HepG2 (cell line): Measurements from ENCODE around the gene TIMM13. TPM values are rescaled to one million over a fixed set of nuclear protein-coding genes. Genes with fewer than 3 reads are reported as not detected.

Experiments
- ATAC-seq: fragments of 200-7000 bp; cut with Tn5 transposase; 3 replicates; pipeline ENCODE4 v1.9.1; 2020; ENCODE audit warnings: mild to moderate bottlenecking, moderate library complexity
- BruUV-seq: library from RNA; stranded (reverse); fragments of 400-500 nt; replicated peaks from 2 replicates; lab custom pipeline; 2021; lab: Mats Ljungman, UMichigan
- CTCF ChIA-PET: fragments of 300-600 bp; formaldehyde crosslinking; extraction: SDS; loops from one replicate; lab custom pipeline; 2021; ENCODE audit warnings: low total read pairs, inconsistent platforms, low intra/inter-chr PET ratio; lab: Yijun Ruan, JAX
- POLR2A ChIA-PET: fragments of 350-600 bp; sonication (Branson Sonifier 250); formaldehyde crosslinking; loops from one replicate; lab custom pipeline; 2020; ENCODE audit warnings: antibody characterized with exemption, inconsistent platforms; lab: Yijun Ruan, JAX
- DNase-seq: peaks from one replicate; pipeline ENCODE4 v3.0.0-alpha.2; 2015; ENCODE audit warnings: low spot score
- FAIRE-seq: peaks from 3 replicates; lab custom pipeline; 2011; peaks lifted over from hg19 to GRCh38; lab: Jason Lieb, UNC
- H2AFZ ChIP-seq: one replicate; pipeline ENCODE4 v1.6.1; 2011; ENCODE audit warnings: low read length, inconsistent platforms
- H3K27ac ChIP-seq: fragments of 300-600 bp; 3 replicates; pipeline ENCODE4 v1.8.0; 2011; ENCODE audit warnings: mixed run types, mild to moderate bottlenecking, mixed read lengths, low read length, inconsistent platforms; ENCODE audit not compliant: insufficient read depth; ENCODE audit errors: extremely low read length
- H3K27me3 ChIP-seq, 2 experiments: fragments of 200-600 bp in 1 of 2; 2 replicates in 1 of 2; 3 replicates in 1 of 2; pipeline versions ENCODE4 v1.6.0 to v1.8.0; 2011; ENCODE audit warnings: low read length in 2 of 2, mild to moderate bottlenecking in 2 of 2, moderate library complexity in 2 of 2, inconsistent platforms in 1 of 2; ENCODE audit not compliant: insufficient read depth in 2 of 2, control insufficient read depth in 1 of 2
- H3K36me3 ChIP-seq, 2 experiments: fragments of 200-600 bp in 1 of 2; replicated peaks in 1 of 2; 2 replicates in 1 of 2; 3 replicates in 1 of 2; pipeline versions ENCODE4 v1.5.1 to v1.8.0; 2011; ENCODE audit warnings: low read length in 2 of 2, inconsistent platforms in 1 of 2; ENCODE audit not compliant: insufficient read depth in 2 of 2, control insufficient read depth in 1 of 2
- H3K4me1 ChIP-seq: 2 replicates; pipeline ENCODE4 v1.5.1; 2012; ENCODE audit warnings: low read length, inconsistent platforms; ENCODE audit not compliant: insufficient read depth
- H3K4me2 ChIP-seq: 2 replicates; pipeline ENCODE4 v1.6.0; 2011; ENCODE audit warnings: low read depth, low read length, inconsistent platforms
- H3K4me3 ChIP-seq, 3 experiments: fragments of 200-600 bp in 1 of 3; sonication (generic), shearing (Covaris generic) in 1 of 3; replicated peaks in 1 of 3; 2 replicates each; pipeline ENCODE4 v1.5.1; 2011 to 2016; ENCODE audit warnings: low read length in 3 of 3, inconsistent platforms in 2 of 3, low read depth in 2 of 3, mild to moderate bottlenecking in 2 of 3, control low read depth in 1 of 3, mixed read lengths in 1 of 3; ENCODE audit not compliant: insufficient read depth in 1 of 3
- H3K79me2 ChIP-seq: one replicate; pipeline ENCODE4 v1.6.1; 2011; ENCODE audit warnings: low read length, inconsistent platforms; ENCODE audit not compliant: insufficient read depth
- H3K9ac ChIP-seq: 2 replicates; pipeline ENCODE4 v1.6.0; 2011; ENCODE audit warnings: mild to moderate bottlenecking, low read depth, low read length, inconsistent platforms; ENCODE audit not compliant: insufficient read depth
- H3K9me3 ChIP-seq: 2 replicates; pipeline ENCODE4 v1.5.1; 2012; ENCODE audit warnings: mild to moderate bottlenecking, low read length
- H4K20me1 ChIP-seq: 2 replicates; pipeline ENCODE4 v1.6.0; 2011; ENCODE audit warnings: inconsistent platforms, mild to moderate bottlenecking, low read length, moderate library complexity; ENCODE audit not compliant: insufficient read depth
- AGO1 ChIP-seq: fragments of 200-400 bp; formaldehyde crosslinking; IDR thresholded peaks from 2 replicates; pipeline ENCODE4 v1.6.1; 2017; ENCODE audit warnings: mild to moderate bottlenecking, low read depth, low read length, moderate library complexity; ENCODE audit not compliant: poor library complexity, severe bottlenecking
- AGO2 ChIP-seq: fragments of 200-400 bp; formaldehyde crosslinking; optimal IDR thresholded peaks from 2 replicates; pipeline ENCODE3; 2017; ENCODE audit warnings: mild to moderate bottlenecking, low read depth, low read length, moderate library complexity
- CC2D1A ChIP-seq: sonication (generic); formaldehyde crosslinking; IDR thresholded peaks from 2 replicates; pipeline ENCODE4 v1.8.1; 2023; ENCODE audit warnings: mild to moderate bottlenecking, missing genetic modification reagents
- HDAC6 ChIP-seq: fragments of 200-600 bp; sonication (generic); IDR thresholded peaks from 2 replicates; pipeline ENCODE4 v1.7.0; 2017; ENCODE audit warnings: mild to moderate bottlenecking, antibody characterized with exemption, low read length, low read depth
- IKZF4 ChIP-seq: sonication (generic); formaldehyde crosslinking; IDR thresholded peaks from 2 replicates; pipeline ENCODE4 v1.5.1; 2020; ENCODE audit warnings: borderline replicate concordance, mild to moderate bottlenecking, low read depth, missing genetic modification reagents; ENCODE audit errors: not compliant biosample characterization
- NFE2L1 ChIP-seq: sonication (generic); formaldehyde crosslinking; IDR thresholded peaks from 2 replicates; pipeline ENCODE4 v1.4.0; 2020; ENCODE audit warnings: missing genetic modification reagents, mild to moderate bottlenecking, borderline replicate concordance
- POLR2G ChIP-seq: fragments of 200-400 bp; formaldehyde crosslinking; IDR thresholded peaks from 2 replicates; pipeline ENCODE4 v1.6.1; 2018; ENCODE audit warnings: mild to moderate bottlenecking, low read depth, low read length, moderate library complexity
- RXRB ChIP-seq: IDR thresholded peaks from 2 replicates; pipeline ENCODE4 v1.6.1; 2016; ENCODE audit warnings: borderline replicate concordance, missing genetic modification reagents, missing compliant biosample characterization
- SNRNP70 ChIP-seq: fragments of 200-400 bp; formaldehyde crosslinking; IDR thresholded peaks from 2 replicates; pipeline ENCODE4 v1.6.1; 2017; ENCODE audit warnings: mild to moderate bottlenecking, low read depth, low read length, moderate library complexity
- ZFP36L1 ChIP-seq: sonication (generic); formaldehyde crosslinking; IDR thresholded peaks from 2 replicates; pipeline ENCODE4 v1.8.0; 2022; ENCODE audit warnings: mild to moderate bottlenecking, missing genetic modification reagents, moderate library complexity
- ZNF160 ChIP-seq: sonication (generic); formaldehyde crosslinking; IDR thresholded peaks from 2 replicates; pipeline ENCODE4 v1.8.0; 2022; ENCODE audit warnings: mild to moderate bottlenecking, inconsistent platforms, missing genetic modification reagents
- ZNF33B ChIP-seq: sonication (generic); formaldehyde crosslinking; IDR thresholded peaks from 2 replicates; pipeline ENCODE4 v1.5.1; 2020; ENCODE audit warnings: mild to moderate bottlenecking, missing genetic modification reagents
- ZNF768 ChIP-seq: sonication (generic); formaldehyde crosslinking; IDR thresholded peaks from 2 replicates; pipeline ENCODE4 v1.4.0; 2020; ENCODE audit warnings: missing genetic modification reagents
- whole genome bisulfite sequencing: methylation state at CpG from one replicate; pipeline ENCODE4 v1.1.6; 2017; ENCODE audit warnings: low lambda C conversion rate; 5-methylcytosine and 5-hydroxymethylcytosine counted together
- in situ Hi-C: cut with HindIII; loops from 2 replicates; pipeline ENCODE4 v1.10.0; 2017; ENCODE audit warnings: low pct_unique_long_range_greater_than_20kb; ENCODE audit not compliant: extremely low pct_ligation_motif_present
- intact Hi-C: fragments of 100-400 bp; cut with micrococcal nuclease; formaldehyde crosslinking; loops from one replicate; pipeline ENCODE4 v1.10.0; 2022; ENCODE audit not compliant: unreplicated experiment
- polyA plus RNA-seq, 8 experiments: library from polyadenylated mRNA; depleted of rRNA in 3 of 8; stranded (reverse) in 7 of 8; unstranded in 1 of 8; fragments of >200 nt; fragmentation: Illumina TruSeq in 4 of 8; extraction: Trizol in 4 of 8; gene quantifications; 2 replicates each; pipeline versions ENCODE4 v1.2.1 to v1.2.3, GENCODE V29; 2011 to 2016; ENCODE audit warnings: low read depth in 4 of 8, missing spikeins in 1 of 8, mixed read lengths in 1 of 8; ENCODE audit not compliant: insufficient read depth in 1 of 8
- total RNA-seq, 5 experiments: library from RNA; depleted of rRNA; stranded (reverse); fragments of >200 nt; fragmentation: Illumina TruSeq; extraction: Trizol; gene quantifications; 2 replicates each; pipeline ENCODE4 v1.2.3, GENCODE V29; 2016; ENCODE audit warnings: low read depth in 1 of 5
- TF ChIP-seq, protein P1 (sequence below): sonication (generic); formaldehyde crosslinking; IDR thresholded peaks from 2 replicates; pipeline ENCODE4 v1.8.0; 2022; ENCODE audit warnings: missing genetic modification reagents, mild to moderate bottlenecking, inconsistent platforms, borderline replicate concordance
- TF ChIP-seq, protein P2 (sequence below): sonication (generic); formaldehyde crosslinking; IDR thresholded peaks from 2 replicates; pipeline ENCODE4 v1.8.0; 2023; ENCODE audit warnings: mild to moderate bottlenecking, missing genetic modification reagents

Gene TIMM13
- total and polyA plus RNA-seq, 2 of the 13 experiments (the other 11 are each of a cell fraction or from before 2014, with no cell fraction given): 48.4 to 108 TPM

DNA sequence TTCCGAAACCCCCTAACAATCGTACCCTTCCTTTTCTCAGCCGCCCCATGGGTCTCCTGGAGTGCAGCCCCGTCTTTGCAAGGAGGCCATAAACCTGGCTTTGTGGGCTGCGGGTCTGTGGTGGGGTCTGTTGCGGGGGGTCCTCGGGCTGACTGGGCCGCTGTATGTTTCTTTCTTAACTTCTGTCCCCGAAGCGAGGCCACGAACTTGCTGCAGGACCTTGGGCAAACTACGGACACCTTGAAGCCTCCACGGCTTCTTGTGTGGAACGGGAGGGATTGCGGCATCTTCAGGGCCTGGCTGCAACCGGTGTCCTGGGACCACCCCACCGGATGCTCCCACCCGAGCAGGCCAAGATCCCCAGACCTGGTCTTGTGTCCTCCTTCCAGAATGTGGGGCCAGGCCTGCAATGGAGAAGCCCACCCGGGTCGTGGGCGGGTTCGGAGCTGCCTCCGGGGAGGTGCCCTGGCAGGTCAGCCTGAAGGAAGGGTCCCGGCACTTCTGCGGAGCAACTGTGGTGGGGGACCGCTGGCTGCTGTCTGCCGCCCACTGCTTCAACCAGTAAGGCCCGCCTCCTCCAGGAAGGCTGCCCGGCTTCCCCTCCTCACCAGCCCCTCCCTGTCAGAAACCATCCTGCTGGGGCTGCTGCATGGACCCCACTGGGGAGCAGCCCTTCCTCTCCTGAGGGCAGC lies 12.0 kb downstream of the TIMM13 start (continued):
- TF ChIP-seq, protein P1, sequence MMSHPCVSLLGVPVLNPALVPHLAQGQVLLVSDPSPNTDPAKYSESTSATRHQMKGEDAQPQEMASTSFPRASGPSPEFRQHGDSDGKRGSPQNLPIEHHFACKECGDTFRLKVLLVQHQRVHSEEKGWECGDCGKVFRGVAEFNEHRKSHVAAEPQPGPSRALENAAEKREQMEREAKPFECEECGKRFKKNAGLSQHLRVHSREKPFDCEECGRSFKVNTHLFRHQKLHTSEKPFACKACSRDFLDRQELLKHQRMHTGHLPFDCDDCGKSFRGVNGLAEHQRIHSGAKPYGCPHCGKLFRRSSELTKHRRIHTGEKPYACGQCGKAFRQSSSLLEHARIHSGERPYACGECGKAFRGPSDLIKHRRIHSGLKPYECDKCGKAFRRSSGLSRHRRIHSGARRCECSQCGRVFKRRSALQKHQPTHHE (CRISPR knock-in tag): no peak
- no peak for TF ChIP-seq ZNF33B (CRISPR knock-in tag)
- no peak; the same call in 1 of the 2 replicates for TF ChIP-seq ZNF768 (CRISPR knock-in tag)
- TF ChIP-seq ZFP36L1 (CRISPR knock-in tag): no peak
- no peak for TF ChIP-seq SNRNP70
- no peak for TF ChIP-seq RXRB (CRISPR knock-in tag)
- TF ChIP-seq NFE2L1 (CRISPR knock-in tag): 0 out of 2 replicates have a peak, but pooled peaks have one; percentile 30
- no peak for TF ChIP-seq CC2D1A (CRISPR knock-in tag)
- no peak for TF ChIP-seq HDAC6
- peak; percentile 43 for TF ChIP-seq IKZF4
- TF ChIP-seq ZNF160 (CRISPR knock-in tag): no peak

DNA sequence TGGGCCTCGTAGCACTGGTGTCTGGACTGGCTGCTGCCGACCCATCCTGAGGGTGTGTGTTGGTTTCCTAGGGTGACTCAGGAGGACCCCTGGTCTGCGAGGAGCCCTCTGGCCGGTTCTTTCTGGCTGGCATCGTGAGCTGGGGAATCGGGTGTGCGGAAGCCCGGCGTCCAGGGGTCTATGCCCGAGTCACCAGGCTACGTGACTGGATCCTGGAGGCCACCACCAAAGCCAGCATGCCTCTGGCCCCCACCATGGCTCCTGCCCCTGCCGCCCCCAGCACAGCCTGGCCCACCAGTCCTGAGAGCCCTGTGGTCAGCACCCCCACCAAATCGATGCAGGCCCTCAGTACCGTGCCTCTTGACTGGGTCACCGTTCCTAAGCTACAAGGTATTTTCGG lies 13.8 kb downstream of the TIMM13 start:
- H3K27me3 ChIP-seq: no peaks in the 10 kb centered on the region
- no peaks in the 10 kb centered on the region for H3K9me3 ChIP-seq
- ATAC-seq: no peak
- WGBS: 100% methylated on average over 2 of the region's 16 CpGs
- TF ChIP-seq AGO1 (peak; percentile 71), AGO2 (peak; percentile 91), POLR2G (0 out of 2 replicates have a peak, but pooled peaks have one; percentile 40)
- TF ChIP-seq, protein P2, sequence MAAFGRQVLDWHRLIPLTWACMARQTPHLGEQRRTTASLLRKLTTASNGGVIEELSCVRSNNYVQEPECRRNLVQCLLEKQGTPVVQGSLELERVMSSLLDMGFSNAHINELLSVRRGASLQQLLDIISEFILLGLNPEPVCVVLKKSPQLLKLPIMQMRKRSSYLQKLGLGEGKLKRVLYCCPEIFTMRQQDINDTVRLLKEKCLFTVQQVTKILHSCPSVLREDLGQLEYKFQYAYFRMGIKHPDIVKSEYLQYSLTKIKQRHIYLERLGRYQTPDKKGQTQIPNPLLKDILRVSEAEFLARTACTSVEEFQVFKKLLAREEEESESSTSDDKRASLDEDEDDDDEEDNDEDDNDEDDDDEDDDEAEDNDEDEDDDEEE (CRISPR knock-in tag): no peak
- POLR2A ChIA-PET: interaction anchor here (9.0 kb wide), 1 partner anchor 19 kb away, joined by 92 read pairs; no protein-coding TSS in a partner anchor
- no peaks in the 10 kb centered on the region for H3K79me2 ChIP-seq
- no TSS peak for BruUV-seq
- H3K36me3 ChIP-seq: no peaks in the 10 kb centered on the region
- no peak for FAIRE-seq
- no peak for DNase-seq
- in situ Hi-C loops (no loop called here), intact Hi-C loops (no loop called here)
- H3K9ac ChIP-seq: no peak overlapping the region
- CTCF ChIA-PET: no interaction called here
- no peak overlapping the region for H3K4me2 ChIP-seq
- no peak overlapping the region for H3K4me3 ChIP-seq
- no peak overlapping the region for H2AFZ ChIP-seq
- H3K27ac ChIP-seq: no peak overlapping the region
- H4K20me1 ChIP-seq: no peaks in the 10 kb centered on the region
- H3K4me1 ChIP-seq: peaks cover 26% of the 10 kb centered on the region
